IMR-90 (cell line): ENCODE measurements around the gene SNRPF. TPM values are rescaled to one million over a fixed set of nuclear protein-coding genes. Genes with fewer than 3 reads are reported as not detected.
A peak's percentile ranks its signal among the peaks of the same experiment; 100 is the strongest.

Source experiments
- ATAC-seq: fragments of 200-7000 bp; cut with Tn5 transposase; 2 replicates; pipeline ENCODE4 v1.9.1; 2020; ENCODE audit warnings: low read depth, mild to moderate bottlenecking, moderate library complexity
- BruUV-seq: library from RNA; stranded (reverse); fragments of 400-500 nt; replicated peaks from 2 replicates; lab custom pipeline; 2021; lab: Mats Ljungman, UMichigan
- CTCF ChIA-PET: fragments of 300-600 bp; formaldehyde crosslinking; extraction: SDS; loops from one replicate; lab custom pipeline; 2021; ENCODE audit warnings: antibody characterized with exemption; lab: Yijun Ruan, JAX
- POLR2A ChIA-PET: fragments of 300-600 bp; sonication (Branson Sonifier 250); formaldehyde crosslinking; loops from one replicate; lab custom pipeline; 2022; ENCODE audit warnings: antibody characterized with exemption; ENCODE audit not compliant: unreplicated experiment; lab: Charles Lee
- DNase-seq: peaks from one replicate; pipeline ENCODE4 v3.0.0; 2013
- H2AFZ ChIP-seq: replicated peaks from 2 replicates; pipeline ENCODE3; 2013; ENCODE audit warnings: low read length, mild to moderate bottlenecking; ENCODE audit not compliant: poor library complexity
- H2AK5ac ChIP-seq: 2 replicates; pipeline ENCODE4 v1.6.1; 2013; ENCODE audit warnings: low read depth, low read length, inconsistent platforms
- H2AK9ac ChIP-seq: replicated peaks from 2 replicates; pipeline ENCODE3; 2013; ENCODE audit warnings: mild to moderate bottlenecking, low read depth, low read length, moderate library complexity; ENCODE audit not compliant: poor library complexity
- H2BK120ac ChIP-seq: 2 replicates; pipeline ENCODE4 v1.6.1; 2013; ENCODE audit warnings: low read depth, low read length, inconsistent platforms
- H2BK15ac ChIP-seq: 3 replicates; pipeline ENCODE4 v1.6.1; 2013; ENCODE audit warnings: low read depth, low read length, inconsistent platforms
- H2BK20ac ChIP-seq: 2 replicates; pipeline ENCODE4 v1.6.1; 2013; ENCODE audit warnings: low read depth, mild to moderate bottlenecking, inconsistent platforms, low read length, moderate library complexity
- H2BK5ac ChIP-seq: 2 replicates; pipeline ENCODE4 v1.6.1; 2013; ENCODE audit warnings: mild to moderate bottlenecking, low read depth, low read length, inconsistent platforms; ENCODE audit not compliant: poor library complexity, severe bottlenecking
- H3K14ac ChIP-seq: replicated peaks from 2 replicates; pipeline ENCODE4 v1.6.1; 2013; ENCODE audit warnings: low read depth, low read length, inconsistent platforms
- H3K18ac ChIP-seq: 2 replicates; pipeline ENCODE4 v1.6.1; 2013; ENCODE audit warnings: low read depth, low read length, control low read depth
- H3K23ac ChIP-seq: 2 replicates; pipeline ENCODE4 v1.6.1; 2013; ENCODE audit warnings: low read depth, low read length, inconsistent platforms
- H3K27ac ChIP-seq: 2 replicates; pipeline ENCODE4 v1.5.1; 2013; ENCODE audit warnings: mild to moderate bottlenecking, control low read depth, low read length; ENCODE audit not compliant: insufficient read depth
- H3K27me3 ChIP-seq: 2 replicates; pipeline ENCODE4 v1.6.1; 2013; ENCODE audit warnings: low read length; ENCODE audit not compliant: control insufficient read depth, insufficient read depth
- H3K36me3 ChIP-seq: 2 replicates; pipeline ENCODE4 v1.6.1; 2013; ENCODE audit warnings: low read length, mixed read lengths; ENCODE audit not compliant: control insufficient read depth, insufficient read depth
- H3K4ac ChIP-seq: 2 replicates; pipeline ENCODE4 v1.6.1; 2013; ENCODE audit warnings: low read depth, low read length, inconsistent platforms
- H3K4me1 ChIP-seq: 2 replicates; pipeline ENCODE4 v1.6.1; 2013; ENCODE audit warnings: low read length, mixed read lengths; ENCODE audit not compliant: control insufficient read depth, insufficient read depth
- H3K4me2 ChIP-seq: 2 replicates; pipeline ENCODE4 v1.6.1; 2013; ENCODE audit warnings: low read depth, mild to moderate bottlenecking, control low read depth, low read length, moderate library complexity
- H3K4me3 ChIP-seq: 2 replicates; pipeline ENCODE4 v1.5.1; 2013; ENCODE audit warnings: low read depth, mild to moderate bottlenecking, control low read depth, low read length, moderate library complexity; ENCODE audit not compliant: insufficient read depth
- H3K56ac ChIP-seq: 2 replicates; pipeline ENCODE4 v1.6.1; 2013; ENCODE audit warnings: low read length, inconsistent platforms; ENCODE audit not compliant: insufficient read depth; ENCODE audit errors: extremely low read depth
- H3K79me1 ChIP-seq, 2 experiments: 2 replicates each; pipeline ENCODE4 v1.6.1; 2013; ENCODE audit warnings: low read length in 2 of 2, inconsistent platforms in 1 of 2, low read depth in 1 of 2
- H3K9ac ChIP-seq: 2 replicates; pipeline ENCODE4 v1.6.1; 2013; ENCODE audit warnings: low read depth, low read length, control low read depth
- H3K9me1 ChIP-seq: 2 replicates; pipeline ENCODE4 v1.6.1; 2013; ENCODE audit warnings: low read length, inconsistent platforms; ENCODE audit not compliant: insufficient read depth
- H3K9me3 ChIP-seq: 2 replicates; pipeline ENCODE4 v1.6.1; 2013; ENCODE audit warnings: low read length; ENCODE audit not compliant: control insufficient read depth, insufficient read depth
- H4K20me1 ChIP-seq: 2 replicates; pipeline ENCODE4 v1.6.1; 2013; ENCODE audit warnings: low read length, inconsistent platforms; ENCODE audit not compliant: insufficient read depth
- H4K5ac ChIP-seq: 2 replicates; pipeline ENCODE4 v1.6.1; 2013; ENCODE audit warnings: mild to moderate bottlenecking, low read depth, low read length, control low read depth
- H4K8ac ChIP-seq, 2 experiments: 2 replicates each; pipeline ENCODE4 v1.6.1; 2013; ENCODE audit warnings: low read depth in 2 of 2, low read length in 2 of 2, control low read depth in 1 of 2, inconsistent platforms in 1 of 2
- H4K91ac ChIP-seq: 2 replicates; pipeline ENCODE4 v1.6.1; 2013; ENCODE audit warnings: low read depth, low read length, inconsistent platforms; ENCODE audit not compliant: insufficient read depth
- FOS ChIP-seq: fragments of 150-350 bp; IDR thresholded peaks from 2 replicates; pipeline ENCODE4 v1.6.1; 2016; ENCODE audit warnings: low read depth, low read length
- MAFK ChIP-seq: IDR thresholded peaks from 2 replicates; pipeline ENCODE4 v1.6.1; 2012; ENCODE audit warnings: low read depth, low read length, improper control_type of control experiment
- NFE2L2 ChIP-seq: fragments of 150-350 bp; IDR thresholded peaks from 2 replicates; pipeline ENCODE4 v1.6.1; 2016; ENCODE audit warnings: low read depth, mild to moderate bottlenecking, low read length
- WGBS, 2 experiments: methylation state at CpG; one replicate each; pipeline versions ENCODE4 v1.1.5 to v1.1.7; 2013; ENCODE audit warnings: missing lambda C conversion rate in 2 of 2; ENCODE audit not compliant: insufficient read length in 1 of 2; ENCODE audit errors: extremely low coverage in 2 of 2; 5-methylcytosine and 5-hydroxymethylcytosine counted together
- dilution Hi-C: fragments of 300-500 bp; cut with HindIII; formaldehyde crosslinking; loops from one replicate; pipeline ENCODE4 v1.14.3; 2018; ENCODE audit warnings: low sequenced_read_pairs; ENCODE audit not compliant: unreplicated experiment
- in situ Hi-C: fragments of 300-500 bp; cut with MboI; formaldehyde crosslinking; loops from 3 replicates; pipeline ENCODE4 v1.14.3; 2019; ENCODE audit warnings: low sequenced_read_pairs, inconsistent platforms, mixed read lengths
- intact Hi-C: fragments of 100-400 bp; cut with micrococcal nuclease; formaldehyde crosslinking; loops from 2 replicates; pipeline ENCODE4 v1.10.0; 2022
- polyA plus RNA-seq, 3 experiments: library from polyadenylated mRNA; depleted of rRNA; stranded (reverse); fragments of >200 nt; gene quantifications; 2 replicates each; pipeline ENCODE4 v1.2.3, GENCODE V29; 2012; ENCODE audit warnings: low replicate concordance in 1 of 3
- total RNA-seq: library from RNA; depleted of rRNA; stranded (reverse); fragments of >200 nt; gene quantifications from 2 replicates; pipeline ENCODE4 v1.2.3, GENCODE V29; 2012

Gene SNRPF
- total and polyA plus RNA-seq, 2 of the 4 experiments (the other 2 are of a cell fraction) = 5.0 to 27.9 TPM

GRCh38 chr12:95836185-95836609 is 22.6 kb upstream of the SNRPF start:
- no peaks in the 10 kb centered on the region for H3K36me3 ChIP-seq
- H3K27me3 ChIP-seq = peaks cover 3% of the 10 kb centered on the region; the same call in 1 of the 2 replicates
- no peak overlapping the region for H3K56ac ChIP-seq
- H3K18ac ChIP-seq = no peak overlapping the region
- no peak overlapping the region for H4K91ac ChIP-seq
- ChIA-PET CTCF (no interaction called here), POLR2A (no interaction called here)
- H3K27ac ChIP-seq = no peak overlapping the region
- H2AK5ac ChIP-seq = no peak overlapping the region
- no peak overlapping the region for H2BK15ac ChIP-seq
- H4K20me1 ChIP-seq = no peaks in the 10 kb centered on the region
- H3K23ac ChIP-seq = no peak overlapping the region
- H2BK120ac ChIP-seq = no peak overlapping the region
- peak; percentile 24; the same call in 1 of the 2 replicates for ATAC-seq
- H4K8ac ChIP-seq = no peak overlapping the region
- intact Hi-C loops (loop anchor here (10.0 kb wide), 1 partner anchor 1281 kb away; no protein-coding TSS in a partner anchor), dilution Hi-C loops (no loop called here), in situ Hi-C loops (no loop called here)
- BruUV-seq = no TSS peak
- no peak overlapping the region for H4K5ac ChIP-seq
- no peak overlapping the region for H3K9ac ChIP-seq
- H3K4me1 ChIP-seq = peaks cover 8% of the 10 kb centered on the region; the same call in 1 of the 2 replicates
- H3K4ac ChIP-seq = no peak overlapping the region
- H3K9me1 ChIP-seq = peaks cover 5% of the 10 kb centered on the region
- peak; percentile 78 for DNase-seq
- no peak overlapping the region for H3K14ac ChIP-seq
- no CpG with 5 or more reads among the region's 3 CpGs for WGBS, 2 experiments
- H3K9me3 ChIP-seq = no peaks in the 10 kb centered on the region
- no peak overlapping the region for H2BK20ac ChIP-seq
- H2AK9ac ChIP-seq = no peak overlapping the region
- H2AFZ ChIP-seq = no peak overlapping the region
- no peak overlapping the region for H2BK5ac ChIP-seq
- H3K4me3 ChIP-seq = no peak overlapping the region
- H3K79me1 ChIP-seq = no peaks in the 10 kb centered on the region
- TF ChIP-seq MAFK (no peak), FOS (peak; percentile 51; the same call in 1 of the 2 replicates), NFE2L2 (no peak)
- peak overlapping the region; percentile 51 for H3K4me2 ChIP-seq
